Lung (tissue), 12 donors: ENCODE measurements around the gene C11orf21. TPM values are rescaled to one million over a fixed set of nuclear protein-coding genes. Genes with fewer than 3 reads are reported as not detected.

Experiments used
- ATAC-seq: fragments of 200-7000 bp; cut with Tn5 transposase; one replicate; pipeline ENCODE4 v1.9.1; 2020; ENCODE audit warnings: moderate number of reproducible peaks; ENCODE audit not compliant: insufficient read depth, low FRiP score
- DNase-seq, 3 donors: peaks; one replicate each; pipeline ENCODE4 v3.0.0-alpha.2; 2013 to 2017
- H3K27ac ChIP-seq, 2 donors: one replicate each; pipeline ENCODE4 v1.5.1; 2013; ENCODE audit warnings: mild to moderate bottlenecking in 2 of 2, moderate library complexity in 2 of 2, control low read depth in 1 of 2, inconsistent platforms in 1 of 2, low read depth in 1 of 2, low read length in 1 of 2
- H3K27me3 ChIP-seq, 3 donors: one replicate each; pipeline ENCODE4 v1.5.1; 2013; ENCODE audit warnings: low read length in 2 of 3; ENCODE audit not compliant: control insufficient read depth in 3 of 3, insufficient read depth in 3 of 3
- H3K36me3 ChIP-seq, 4 donors: one replicate each; pipeline ENCODE4 v1.5.1; 2013; ENCODE audit warnings: low read length in 4 of 4, mild to moderate bottlenecking in 1 of 4, moderate library complexity in 1 of 4; ENCODE audit not compliant: control insufficient read depth in 4 of 4, insufficient read depth in 4 of 4
- H3K4me1 ChIP-seq, 5 donors: one replicate each; pipeline ENCODE4 v1.5.1; 2013; ENCODE audit warnings: low read length in 5 of 5, mild to moderate bottlenecking in 2 of 5, moderate library complexity in 1 of 5; ENCODE audit not compliant: control insufficient read depth in 5 of 5, insufficient read depth in 5 of 5
- H3K4me3 ChIP-seq: one replicate; pipeline ENCODE4 v1.5.1; 2013; ENCODE audit warnings: mild to moderate bottlenecking, control low read depth, moderate library complexity
- H3K9ac ChIP-seq, 2 donors: one replicate each; pipeline ENCODE4 v1.5.1; 2013; ENCODE audit warnings: low read length in 2 of 2, control low read depth in 1 of 2; ENCODE audit not compliant: insufficient read depth in 1 of 2
- H3K9me3 ChIP-seq, 4 donors: one replicate each; pipeline ENCODE4 v1.5.1; 2013; ENCODE audit warnings: low read length in 3 of 4, mild to moderate bottlenecking in 1 of 4, moderate library complexity in 1 of 4; ENCODE audit not compliant: control insufficient read depth in 4 of 4, insufficient read depth in 3 of 4
- WGBS, 2 donors: extraction: QIAGEN DNeasy Blood & Tissue Kit; methylation state at CpG; one replicate each; pipeline ENCODE4 v1.1.7; 2013; 5-methylcytosine and 5-hydroxymethylcytosine counted together
- polyA plus RNA-seq, 2 donors: library from polyadenylated mRNA; stranded (reverse); fragments of 200-250 nt; gene quantifications; one replicate each; pipeline ENCODE4 v1.2.1, GENCODE V29; 2013
- total RNA-seq, 2 donors: library from RNA; depleted of rRNA in 1 of 2; stranded (reverse); fragments of >200 nt in 1 of 2; gene quantifications; one replicate each; pipeline ENCODE4 v1.2.1, GENCODE V29; 2014 to 2021
- TF ChIP-seq, protein P1 (sequence below): IDR thresholded peaks from 2 replicates; pipeline ENCODE4 v1.5.1; 2012; ENCODE audit warnings: mild to moderate bottlenecking; ENCODE audit errors: control extremely low read depth, extremely low read depth
- donor health status: control.
- donor health status: control.
- donor health status: Bipolar disorder and iron deficiency.
- donor health status: healthy.
- donor health status: DM: yes; HTN: yes; CAD: no.

The C11orf21 gene
- total and polyA plus RNA-seq, 4 donors, result 3.4 to 6.0 (median 4.8) TPM

DNA sequence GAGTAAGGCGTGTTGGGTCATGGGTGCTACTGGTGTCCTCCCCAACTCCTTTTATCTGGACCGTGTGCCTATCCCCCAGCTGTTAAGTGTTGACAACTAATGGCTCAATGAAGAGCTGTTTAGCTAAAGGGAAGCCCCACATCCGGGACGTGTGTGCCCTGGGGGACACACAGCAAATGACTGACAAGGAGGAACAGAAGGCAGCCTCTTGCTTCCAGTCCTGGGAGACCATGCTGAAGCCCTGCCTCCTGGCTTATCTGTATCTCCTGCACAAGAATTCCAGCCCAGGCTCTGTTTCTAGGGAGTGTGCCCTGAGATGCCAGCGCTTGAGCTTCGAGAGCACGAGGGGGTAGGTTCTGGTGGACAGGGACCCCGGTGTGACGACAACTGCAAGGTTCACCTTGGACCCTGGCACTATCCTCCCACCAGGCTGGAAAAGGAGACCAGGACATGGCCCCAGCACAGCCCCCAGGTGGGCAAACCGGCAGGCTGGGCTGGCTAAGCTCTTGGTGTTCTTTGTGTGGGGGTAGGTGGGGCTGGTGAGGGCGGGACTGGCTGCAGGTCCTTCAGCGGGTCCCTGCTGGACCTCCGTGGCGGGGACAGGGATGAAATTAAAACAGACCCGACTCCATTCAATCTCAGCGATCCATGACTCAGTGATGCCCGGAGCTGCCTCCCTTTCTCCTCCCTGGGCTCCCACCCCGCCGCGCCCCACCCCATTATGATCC lies 52.4 kb downstream of the C11orf21 start:
- H3K27me3 ChIP-seq, result peaks cover 0 to 3% (median 0%) of the 10 kb centered on the region in 3 donors
- no peak overlapping the region for H3K27ac ChIP-seq
- H3K9ac ChIP-seq, result no peak overlapping the region
- no peak for ATAC-seq
- DNase-seq, result no peak
- no peaks in the 10 kb centered on the region for H3K4me1 ChIP-seq
- WGBS, 2 donors, result 84 to 88% methylated on average over 14 to 20 of the region's 20 CpGs
- TF ChIP-seq, protein P1, sequence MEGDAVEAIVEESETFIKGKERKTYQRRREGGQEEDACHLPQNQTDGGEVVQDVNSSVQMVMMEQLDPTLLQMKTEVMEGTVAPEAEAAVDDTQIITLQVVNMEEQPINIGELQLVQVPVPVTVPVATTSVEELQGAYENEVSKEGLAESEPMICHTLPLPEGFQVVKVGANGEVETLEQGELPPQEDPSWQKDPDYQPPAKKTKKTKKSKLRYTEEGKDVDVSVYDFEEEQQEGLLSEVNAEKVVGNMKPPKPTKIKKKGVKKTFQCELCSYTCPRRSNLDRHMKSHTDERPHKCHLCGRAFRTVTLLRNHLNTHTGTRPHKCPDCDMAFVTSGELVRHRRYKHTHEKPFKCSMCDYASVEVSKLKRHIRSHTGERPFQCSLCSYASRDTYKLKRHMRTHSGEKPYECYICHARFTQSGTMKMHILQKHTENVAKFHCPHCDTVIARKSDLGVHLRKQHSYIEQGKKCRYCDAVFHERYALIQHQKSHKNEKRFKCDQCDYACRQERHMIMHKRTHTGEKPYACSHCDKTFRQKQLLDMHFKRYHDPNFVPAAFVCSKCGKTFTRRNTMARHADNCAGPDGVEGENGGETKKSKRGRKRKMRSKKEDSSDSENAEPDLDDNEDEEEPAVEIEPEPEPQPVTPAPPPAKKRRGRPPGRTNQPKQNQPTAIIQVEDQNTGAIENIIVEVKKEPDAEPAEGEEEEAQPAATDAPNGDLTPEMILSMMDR, result no peak
- no peaks in the 10 kb centered on the region for H3K9me3 ChIP-seq
- H3K36me3 ChIP-seq, result no peaks in the 10 kb centered on the region
- H3K4me3 ChIP-seq, result no peak overlapping the region

DNA sequence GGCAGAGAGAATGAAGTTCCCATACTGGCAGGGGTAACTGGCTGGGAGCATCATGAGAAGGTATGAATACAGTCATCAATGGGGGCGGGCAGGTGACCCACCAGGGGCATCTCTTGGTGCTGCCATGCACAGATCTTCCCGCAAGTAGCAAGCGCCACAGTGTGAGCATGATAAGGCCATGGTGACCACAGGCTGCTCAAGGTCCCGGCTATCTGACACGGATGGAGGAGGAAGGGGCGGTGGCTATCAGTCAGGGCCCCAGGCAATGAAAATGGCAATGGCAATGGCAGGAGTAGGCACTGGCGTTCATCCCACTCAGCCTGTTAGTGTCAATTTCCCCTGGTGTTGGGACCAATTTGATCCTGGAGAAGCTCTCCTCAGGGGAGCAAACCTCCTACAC lies 53.0 kb downstream of the C11orf21 start:
- no peak overlapping the region for H3K4me3 ChIP-seq
- TF ChIP-seq, protein P1, result no peak
- ATAC-seq, result no peak
- H3K9ac ChIP-seq, result no peak overlapping the region
- H3K27me3 ChIP-seq, result peaks cover 0 to 5% (median 0%) of the 10 kb centered on the region in 3 donors
- no peaks in the 10 kb centered on the region for H3K9me3 ChIP-seq
- no peaks in the 10 kb centered on the region for H3K36me3 ChIP-seq
- H3K4me1 ChIP-seq, result peaks cover 0 to 1% (median 0%) of the 10 kb centered on the region in 5 donors
- no peak overlapping the region for H3K27ac ChIP-seq
- no peak for DNase-seq
- 93 to 94% methylated on average over 7 of the region's 7 CpGs for WGBS, 2 donors

DNA sequence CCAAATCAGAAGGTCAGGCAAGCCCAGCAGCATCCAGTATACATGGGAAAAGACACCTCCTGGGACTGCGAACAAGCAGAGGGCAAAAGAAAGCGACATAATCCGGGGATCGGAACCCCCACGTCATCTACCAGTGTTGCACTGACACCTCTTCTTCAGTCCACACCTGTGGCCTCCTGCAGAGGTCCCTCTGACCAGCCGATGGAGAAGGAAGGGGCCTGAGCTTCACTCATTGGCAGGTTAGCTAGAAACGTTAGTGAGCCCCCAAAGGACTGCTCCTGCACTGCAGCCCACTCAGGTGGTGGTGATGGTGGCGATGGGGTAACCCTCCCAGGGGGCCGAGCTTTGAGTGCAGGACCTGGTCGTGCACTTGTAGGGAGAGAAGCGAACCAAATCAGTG lies 53.5 kb downstream of the C11orf21 start:
- no peaks in the 10 kb centered on the region for H3K36me3 ChIP-seq
- no peak overlapping the region for H3K4me3 ChIP-seq
- TF ChIP-seq, protein P1, result no peak
- ATAC-seq, result no peak
- H3K9me3 ChIP-seq, result no peaks in the 10 kb centered on the region
- WGBS, 2 donors, result 91 to 95% methylated on average over 11 of the region's 11 CpGs
- H3K27me3 ChIP-seq, result peaks cover 0 to 5% (median 0%) of the 10 kb centered on the region in 3 donors
- DNase-seq, result no peak
- no peak overlapping the region for H3K9ac ChIP-seq
- no peak overlapping the region for H3K27ac ChIP-seq
- H3K4me1 ChIP-seq, result peaks cover 0 to 1% (median 0%) of the 10 kb centered on the region in 5 donors
